EH (cell line): ENCODE measurements around the gene HEMGN.
"Not testable (repeated sequence)": the region's sequence is repeated elsewhere in the genome, so short reads cannot be mapped to it uniquely, and the experiment has no call there.

Source experiments
- DNase-seq: peaks from one replicate; pipeline ENCODE4 v3.0.0-alpha.2; 2015; ENCODE audit warnings: low read depth

HEMGN gene

DNA sequence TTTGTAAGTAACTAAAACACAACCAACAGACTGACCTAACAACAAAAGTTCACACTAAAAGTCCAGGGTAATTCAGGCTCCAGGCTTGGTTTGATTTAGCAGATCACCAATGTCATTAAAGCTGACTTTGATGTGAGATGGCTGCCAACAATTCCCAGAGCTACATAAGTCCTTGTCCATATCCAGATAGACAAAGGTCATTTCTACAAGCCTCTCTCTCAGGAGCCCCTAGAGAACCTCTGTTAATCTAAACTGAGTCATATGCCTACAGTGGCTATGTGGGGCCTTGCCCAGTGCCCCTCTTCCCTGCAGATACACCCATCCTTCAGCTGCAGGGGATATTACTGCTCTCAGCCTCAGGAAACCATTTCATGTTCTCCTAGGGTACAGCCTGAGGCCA lies 26.9 kb upstream of the HEMGN start:
- no peak for DNase-seq

DNA sequence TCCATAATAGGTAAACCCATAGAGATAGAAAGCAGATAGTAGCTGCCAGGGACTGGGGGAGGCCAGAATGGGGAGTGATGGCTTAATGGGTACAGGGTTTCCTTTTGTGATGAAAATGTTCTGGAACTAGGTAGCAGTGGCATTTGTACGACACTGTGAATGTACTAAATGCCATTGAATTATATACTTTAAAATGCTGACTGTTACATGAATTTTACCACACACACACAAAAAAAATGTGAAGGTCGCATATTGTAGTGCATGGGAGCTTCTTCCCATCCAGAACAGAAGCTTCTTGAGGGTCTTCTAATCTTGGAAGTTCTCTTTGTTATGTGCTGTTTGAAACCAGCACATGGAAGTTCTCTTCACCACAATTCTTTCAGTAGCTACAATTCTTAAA lies 25.3 kb upstream of the HEMGN start:
- DNase-seq: no peak

DNA sequence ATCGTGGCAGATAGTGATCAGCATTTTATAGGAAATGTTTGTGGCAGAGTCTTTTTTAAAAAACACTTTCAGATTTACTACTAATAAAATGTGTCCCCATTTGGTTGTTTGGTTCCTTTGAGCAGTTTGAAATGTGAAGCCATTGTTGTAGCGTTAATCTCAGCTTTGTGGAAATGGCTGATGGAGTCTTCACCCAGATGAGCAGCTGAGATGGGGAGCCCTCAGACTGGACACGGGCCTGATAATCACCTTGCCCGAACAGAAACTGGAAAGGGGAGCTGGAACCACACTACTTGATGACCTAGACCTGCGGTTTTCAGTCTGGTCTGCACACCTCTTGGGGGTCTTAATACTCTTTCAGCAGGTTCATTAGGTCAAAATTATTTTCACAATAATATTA lies 24.6 kb upstream of the HEMGN start:
- DNase-seq: no peak

DNA sequence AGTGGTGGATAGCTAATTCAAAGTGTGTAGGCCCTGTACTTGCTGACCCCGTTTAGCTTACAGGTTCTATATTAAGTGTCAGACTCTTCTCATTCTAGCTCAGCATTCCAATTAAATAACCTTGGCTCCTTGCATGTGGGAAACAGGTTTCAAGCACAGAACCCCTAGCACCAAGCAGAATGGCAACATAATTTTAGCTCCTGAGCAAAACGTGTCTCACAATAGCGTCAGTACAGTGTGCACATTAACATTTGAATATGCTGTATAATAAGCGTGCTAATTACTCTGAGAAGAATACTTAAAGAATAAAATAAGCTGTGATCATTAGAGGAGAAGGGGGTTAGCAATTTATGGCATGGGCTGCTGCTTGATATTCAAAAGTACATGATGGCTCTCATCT lies 24.2 kb upstream of the HEMGN start:
- DNase-seq: no peak

DNA sequence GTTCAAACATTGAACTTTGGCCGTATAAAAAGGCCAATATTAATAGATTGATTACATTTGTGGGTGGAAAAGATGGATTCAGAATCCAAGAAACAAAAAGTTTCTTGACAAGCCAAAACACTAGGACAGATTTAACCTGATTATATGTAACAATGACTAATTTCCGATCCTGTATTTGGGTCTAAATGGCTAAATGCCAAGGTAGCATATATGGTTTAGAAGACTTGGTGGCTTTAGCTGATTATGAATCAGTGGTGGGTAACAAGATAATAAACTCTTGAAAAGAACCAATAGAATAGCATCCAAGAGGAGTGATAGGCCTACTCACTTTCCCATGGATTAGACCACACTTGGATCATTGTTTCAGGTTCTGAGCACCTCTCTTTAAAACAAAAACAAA lies 23.4 kb upstream of the HEMGN start:
- DNase-seq: no peak

DNA sequence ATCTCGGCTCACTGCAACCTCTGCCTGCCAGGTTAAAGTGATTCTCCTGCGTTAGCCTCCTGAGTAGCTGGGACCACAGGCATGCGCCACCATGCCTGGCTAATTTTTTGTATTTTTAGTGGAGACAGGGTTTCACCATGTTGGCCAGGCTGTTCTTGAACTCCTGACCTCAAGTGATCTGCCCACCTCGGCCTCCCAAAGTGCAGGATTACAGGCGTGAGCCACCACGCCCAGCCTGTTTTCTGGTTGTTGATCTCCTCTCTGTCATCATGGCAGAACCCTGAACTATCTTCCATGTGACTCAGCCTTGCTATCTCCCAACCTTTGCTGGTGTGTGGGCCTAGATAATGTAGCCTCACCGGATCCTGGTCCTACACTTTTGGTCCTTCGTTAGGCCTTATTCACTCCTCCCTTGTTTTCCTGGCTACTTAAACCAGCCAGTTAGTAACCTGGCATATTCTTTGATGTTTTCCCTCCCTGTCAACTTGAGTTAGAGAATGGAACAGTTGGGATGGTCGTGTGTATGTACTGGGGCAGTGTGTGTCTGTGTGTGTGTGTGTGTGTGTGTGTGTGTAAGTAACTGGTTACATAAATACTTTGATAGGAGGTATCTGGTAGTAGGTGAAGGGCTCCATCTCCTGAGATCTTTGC lies 22.8 kb upstream of the HEMGN start:
- not testable (repeated sequence) for DNase-seq

DNA sequence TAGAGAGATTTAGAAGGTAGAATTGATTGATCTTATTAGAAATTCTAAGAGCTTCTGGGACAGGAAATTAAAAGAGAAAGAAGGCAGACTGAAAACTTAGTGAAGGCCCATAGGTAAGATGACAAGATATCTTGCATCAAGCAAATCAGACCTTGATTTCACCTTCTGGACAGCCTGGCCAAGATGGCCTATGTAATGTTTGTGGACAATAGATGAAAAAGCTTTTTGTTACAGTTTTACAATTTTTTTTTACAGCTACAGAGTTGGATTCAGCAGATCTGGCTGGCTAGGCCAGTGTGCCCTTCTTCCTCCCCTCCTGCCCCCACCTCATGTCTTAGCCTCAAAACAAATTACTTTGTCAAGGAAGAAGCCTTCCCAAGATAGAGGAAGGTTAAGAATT lies 21.6 kb upstream of the HEMGN start:
- DNase-seq: no peak

DNA sequence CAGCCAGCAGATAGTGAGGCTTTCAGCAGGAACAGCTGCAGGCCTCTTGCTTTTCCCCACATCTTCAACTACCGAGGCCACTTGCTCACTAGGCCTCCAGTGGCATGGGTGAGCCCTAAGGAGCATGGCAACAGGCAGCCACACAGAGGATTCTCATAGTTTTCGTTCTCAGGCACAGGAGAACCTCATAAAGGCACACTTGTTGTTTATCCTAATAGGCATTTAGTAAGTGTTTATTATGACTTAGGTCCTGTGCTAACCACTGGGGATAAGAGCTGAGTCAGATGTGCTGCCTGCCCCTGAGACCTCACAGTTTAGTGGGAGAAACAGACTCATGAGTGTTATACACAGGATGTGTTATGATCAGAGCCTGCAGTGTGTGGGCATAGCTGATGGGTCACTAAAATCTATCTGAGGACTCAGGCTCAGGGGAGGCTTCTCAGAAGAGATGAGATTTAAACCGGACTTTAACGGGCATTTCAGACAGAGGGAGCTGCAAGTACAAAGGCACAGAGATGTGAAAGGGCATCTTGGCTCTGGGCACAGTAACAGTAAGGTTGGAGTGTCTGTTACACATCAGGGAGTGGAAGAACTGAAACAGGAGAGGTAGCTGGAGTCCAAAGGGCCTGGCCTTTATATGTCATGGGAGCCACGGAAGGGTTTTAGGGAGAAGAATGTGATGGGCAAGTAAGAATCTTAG lies 21.0 kb upstream of the HEMGN start:
- DNase-seq: peak; percentile 59

DNA sequence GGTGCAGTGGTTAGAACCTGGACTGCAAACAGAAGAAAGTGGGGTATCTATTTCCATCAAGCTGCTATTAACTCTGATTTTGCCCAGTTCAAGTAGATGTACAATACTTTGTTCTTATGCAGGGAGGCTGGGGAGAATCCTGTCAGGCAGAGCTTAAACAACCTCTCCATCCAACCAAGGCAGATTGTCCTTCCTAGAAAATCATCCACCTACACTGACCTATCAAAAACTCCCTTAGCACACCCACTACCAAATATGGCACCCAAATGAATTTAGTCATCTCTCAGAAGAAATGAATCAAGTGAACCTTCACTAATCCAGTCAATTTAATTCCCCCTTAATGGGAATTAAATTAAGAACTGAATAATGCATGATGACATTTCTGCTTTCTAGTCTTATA lies 18.4 kb upstream of the HEMGN start:
- no peak for DNase-seq

DNA sequence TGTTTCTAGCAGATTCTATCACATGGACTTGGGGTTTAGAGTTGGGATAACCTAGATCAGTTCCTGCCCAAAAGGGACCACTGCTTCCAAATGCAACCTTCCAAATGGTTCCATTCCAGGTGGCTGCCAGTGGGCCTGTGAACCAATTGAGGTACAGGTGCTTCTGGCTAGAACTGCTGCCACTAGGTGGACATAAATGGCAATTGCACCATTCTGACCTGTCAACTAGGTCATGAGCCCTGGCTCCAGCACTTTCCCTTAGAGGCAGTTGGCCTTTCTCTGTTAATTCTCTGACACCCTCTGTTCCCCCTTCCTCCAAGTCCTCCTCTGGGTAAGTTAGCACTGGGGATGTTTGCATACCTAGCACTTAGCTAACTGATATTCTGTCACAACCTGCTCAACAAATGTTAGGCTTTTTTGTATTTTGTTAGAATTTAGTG lies 16.6 kb upstream of the HEMGN start:
- DNase-seq: peak; percentile 21

DNA sequence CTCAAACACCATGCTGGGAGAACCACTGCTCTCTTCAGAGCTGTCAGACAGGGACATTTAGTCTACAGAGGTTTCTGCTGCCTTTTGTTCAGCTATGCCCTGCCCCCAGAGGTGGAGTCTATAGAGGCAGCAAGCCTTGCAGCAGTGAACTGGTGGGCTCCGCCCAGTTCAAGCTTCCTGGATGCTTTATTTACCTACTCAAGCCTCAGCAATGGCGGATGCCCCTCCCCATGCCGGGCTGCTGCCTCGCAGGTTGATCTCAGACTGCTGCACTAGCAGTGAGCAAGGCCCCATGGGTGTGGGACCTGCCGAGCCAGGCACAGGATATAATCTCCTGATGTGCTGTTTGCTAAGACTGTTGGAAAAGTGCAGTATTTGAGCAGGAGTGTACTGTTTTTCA lies 12.9 kb upstream of the HEMGN start:
- DNase-seq: not testable (repeated sequence)

DNA sequence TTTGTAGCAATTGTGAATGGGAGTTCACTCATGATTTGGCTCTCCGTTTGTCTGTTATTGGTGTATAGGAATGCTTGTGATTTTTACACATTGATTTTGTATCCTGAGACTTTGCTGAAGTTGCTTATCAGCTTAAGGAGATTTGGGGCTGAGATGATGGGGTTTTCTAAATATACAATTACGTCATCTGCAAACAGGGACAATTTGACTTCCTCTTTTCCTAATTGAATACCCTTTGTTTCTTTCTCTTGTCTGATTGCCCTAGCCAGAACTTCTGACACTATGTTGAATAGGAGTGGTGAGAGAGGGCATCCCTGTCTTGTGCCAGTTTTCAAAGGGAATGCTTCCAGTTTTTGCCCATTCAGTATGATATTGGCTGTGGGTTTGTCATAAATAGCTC lies 9.1 kb upstream of the HEMGN start:
- DNase-seq: not testable (repeated sequence)

DNA sequence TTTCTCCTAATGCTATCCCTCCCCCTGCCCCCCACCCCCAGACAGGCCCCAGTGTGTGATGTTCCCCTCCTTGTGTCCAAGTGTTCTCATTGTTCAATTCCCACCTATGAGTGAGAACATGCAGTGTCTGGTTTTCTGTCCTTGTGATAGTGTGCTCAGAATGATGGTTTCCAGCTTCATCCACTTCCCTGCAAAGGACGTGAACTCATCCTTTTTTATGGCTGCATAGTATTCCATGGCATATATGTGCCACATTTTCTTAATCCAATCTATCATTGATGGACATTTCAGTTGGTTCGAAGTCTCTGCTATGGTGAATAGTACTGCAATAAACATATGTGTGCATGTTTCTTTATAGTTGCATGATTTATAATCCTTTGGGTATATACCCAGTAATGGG lies 7.5 kb upstream of the HEMGN start:
- not testable (repeated sequence) for DNase-seq

DNA sequence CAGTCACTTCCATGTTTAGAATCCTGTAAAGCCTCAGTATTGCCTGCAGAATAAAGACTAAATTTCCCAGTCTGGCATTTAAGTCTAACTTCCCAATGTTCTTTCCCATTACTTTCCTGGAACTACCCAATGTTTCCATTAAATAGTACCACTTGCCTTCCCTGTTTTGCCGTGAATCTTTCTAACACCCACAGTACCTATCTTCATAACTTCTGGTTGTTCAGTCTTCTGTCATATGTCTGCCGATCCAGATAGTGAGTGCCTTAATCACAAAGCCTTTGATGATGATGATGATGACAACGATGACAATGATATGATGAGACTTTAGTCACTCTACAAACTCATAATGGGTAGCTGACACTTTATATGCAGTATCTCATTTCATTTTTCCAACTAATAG lies 6.6 kb upstream of the HEMGN start:
- DNase-seq: no peak

DNA sequence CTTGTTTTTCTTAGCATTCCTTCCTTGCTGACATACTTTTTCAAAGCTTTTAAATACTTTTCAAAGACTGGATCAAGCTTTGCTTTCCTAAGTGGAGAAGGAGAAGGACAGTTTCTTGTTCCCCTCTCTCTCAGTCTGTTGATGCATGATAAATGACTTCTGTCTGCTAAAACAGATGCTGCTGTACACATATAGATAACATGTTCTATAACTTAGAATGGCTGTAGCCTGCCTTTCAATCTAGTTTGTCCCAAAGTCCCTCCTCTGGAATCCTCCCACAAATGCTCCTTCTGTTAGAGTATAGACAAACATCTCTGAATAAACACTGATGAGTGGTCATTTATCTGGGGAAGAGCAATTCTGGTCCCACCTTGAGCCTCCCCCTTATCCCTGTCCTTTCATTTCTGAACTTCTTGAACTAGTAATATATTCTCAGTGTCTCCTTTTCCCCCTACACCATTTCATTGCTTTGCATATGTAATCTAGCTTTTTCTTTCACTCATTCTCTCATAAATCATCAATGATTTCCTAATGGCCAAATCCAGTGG lies 5.4 kb upstream of the HEMGN start:
- DNase-seq: no peak

DNA sequence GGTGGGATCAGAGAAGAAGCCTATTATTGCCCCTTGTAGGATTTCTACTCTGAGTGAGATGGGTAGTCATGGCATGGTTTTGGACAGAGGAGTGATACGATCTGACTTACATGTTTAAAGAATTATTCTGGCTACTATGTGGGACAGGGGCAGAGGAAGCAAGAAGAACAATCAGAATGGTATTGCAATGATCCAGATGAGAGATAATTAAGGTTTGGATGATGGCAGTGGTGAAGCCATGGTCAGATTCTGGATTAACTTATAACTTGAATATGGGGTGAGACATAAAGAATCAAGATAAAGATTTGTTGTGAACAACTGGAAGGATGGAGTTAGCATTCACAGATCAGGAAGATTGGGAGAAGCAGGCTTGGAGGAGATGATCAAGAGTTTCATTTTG lies 3.4 kb upstream of the HEMGN start:
- DNase-seq: no peak

DNA sequence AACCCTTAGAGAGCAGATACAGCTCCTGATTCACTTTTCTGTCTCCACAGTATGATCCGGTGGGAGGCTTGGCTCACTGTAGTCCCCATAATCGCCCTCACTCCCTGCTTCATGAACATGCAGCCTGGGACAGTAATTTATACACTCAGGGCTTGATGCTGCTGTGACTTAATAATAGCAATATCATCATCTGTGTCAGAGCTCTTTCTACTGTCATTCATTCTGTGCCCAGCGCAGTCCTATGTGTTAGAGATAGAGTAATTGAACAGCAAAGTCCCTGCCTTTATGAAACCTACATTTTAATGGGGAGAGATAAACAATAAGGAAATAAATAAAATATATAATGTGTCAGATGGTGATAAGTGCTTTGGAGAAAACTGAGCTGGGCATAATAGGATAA lies 2.8 kb upstream of the HEMGN start:
- no peak for DNase-seq

DNA sequence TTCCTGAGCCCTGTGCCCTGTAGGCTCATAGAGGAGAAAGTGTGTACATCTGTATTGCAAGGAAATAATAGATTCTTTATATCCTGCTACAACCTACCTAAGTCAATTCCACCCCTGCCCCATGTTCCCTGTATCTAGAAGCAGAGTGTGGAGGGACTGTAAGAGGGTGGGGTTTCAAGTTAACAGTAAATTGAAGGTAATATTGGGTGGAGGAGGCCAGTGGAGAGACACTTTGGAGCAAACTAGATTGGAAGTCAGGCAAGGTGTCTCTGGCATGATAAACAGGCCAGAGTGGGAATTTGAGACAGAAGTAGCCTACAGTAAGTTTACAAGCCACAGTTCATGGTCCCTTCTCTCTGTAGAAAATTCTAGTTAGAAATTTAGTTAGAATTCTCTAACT lies 2.3 kb upstream of the HEMGN start:
- no peak for DNase-seq

DNA sequence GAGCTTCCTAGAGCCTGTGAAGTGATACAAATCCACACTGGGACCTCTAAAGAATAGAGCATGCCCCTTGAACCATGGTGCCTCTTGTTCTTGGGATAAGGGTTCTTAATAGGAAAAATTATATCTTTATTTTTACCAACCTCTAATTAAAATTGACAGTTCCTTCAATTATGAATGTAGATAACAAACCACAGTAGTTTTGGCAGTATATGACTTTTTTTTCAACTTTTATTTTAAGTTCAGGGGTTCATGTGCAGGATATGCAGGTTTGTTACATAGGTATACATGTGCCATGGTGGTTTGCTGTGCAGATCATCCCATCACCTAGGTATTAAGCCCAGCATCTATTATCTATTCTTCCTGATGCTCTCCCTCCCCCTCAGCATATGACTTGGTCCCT lies 974 bp downstream of the HEMGN start:
- DNase-seq: no peak

DNA sequence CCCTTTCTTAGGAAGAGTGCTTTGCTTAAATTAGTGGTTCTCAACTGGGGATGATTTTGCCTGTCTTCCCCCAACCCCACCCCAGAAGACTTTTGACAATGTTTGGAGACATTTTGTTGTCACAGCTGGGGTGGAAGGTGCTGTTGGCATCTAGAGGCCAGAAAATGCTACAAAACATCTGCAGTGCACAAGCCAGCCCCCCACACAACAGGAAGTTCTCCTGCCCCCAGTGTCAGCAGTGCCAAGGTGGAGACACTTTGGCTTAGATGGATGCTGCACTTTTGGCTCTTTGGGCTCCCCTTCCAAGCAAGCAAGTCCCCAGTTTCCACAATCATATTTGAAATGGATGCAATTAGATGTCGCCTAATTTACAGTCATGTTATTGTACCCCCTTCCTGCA lies 2.7 kb downstream of the HEMGN start:
- DNase-seq: no peak

DNA sequence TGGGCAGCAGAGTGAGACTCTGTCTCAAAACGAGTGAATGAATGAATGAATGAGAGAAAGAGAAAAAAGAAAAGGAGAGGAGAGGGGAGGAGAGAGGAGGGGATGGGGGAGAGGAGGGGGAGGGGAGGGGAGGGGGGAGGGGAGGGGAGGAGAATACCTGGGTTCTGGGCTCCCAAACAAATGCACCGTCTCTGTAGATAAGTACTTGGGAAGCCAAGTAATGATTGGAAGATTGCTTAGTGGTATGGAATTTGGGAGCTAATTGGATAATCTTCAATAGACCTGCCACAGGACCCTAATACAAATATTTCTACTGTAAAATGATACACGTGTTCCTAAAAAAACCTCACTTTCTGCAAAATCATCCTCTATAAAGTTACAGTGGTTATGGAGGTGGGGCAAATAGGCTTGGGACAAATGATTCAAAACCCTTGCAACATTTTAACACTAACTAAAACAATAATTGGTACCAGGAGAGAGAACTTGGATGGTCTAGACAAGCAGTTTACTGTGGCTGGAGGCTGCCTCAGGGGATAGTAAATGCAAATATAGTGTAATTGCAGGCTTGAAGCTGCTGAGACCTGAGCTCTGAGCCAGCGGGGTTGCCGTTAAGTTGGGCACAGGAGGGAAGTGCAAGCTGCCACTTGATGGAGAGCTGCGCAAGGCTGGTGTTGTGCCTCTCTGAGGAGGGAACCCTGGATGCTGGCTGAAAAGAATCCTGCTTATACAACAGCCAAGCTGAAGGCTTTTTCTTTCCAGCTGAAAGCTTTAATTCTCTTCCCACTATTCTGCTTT lies 3.5 kb downstream of the HEMGN start:
- DNase-seq: no peak

DNA sequence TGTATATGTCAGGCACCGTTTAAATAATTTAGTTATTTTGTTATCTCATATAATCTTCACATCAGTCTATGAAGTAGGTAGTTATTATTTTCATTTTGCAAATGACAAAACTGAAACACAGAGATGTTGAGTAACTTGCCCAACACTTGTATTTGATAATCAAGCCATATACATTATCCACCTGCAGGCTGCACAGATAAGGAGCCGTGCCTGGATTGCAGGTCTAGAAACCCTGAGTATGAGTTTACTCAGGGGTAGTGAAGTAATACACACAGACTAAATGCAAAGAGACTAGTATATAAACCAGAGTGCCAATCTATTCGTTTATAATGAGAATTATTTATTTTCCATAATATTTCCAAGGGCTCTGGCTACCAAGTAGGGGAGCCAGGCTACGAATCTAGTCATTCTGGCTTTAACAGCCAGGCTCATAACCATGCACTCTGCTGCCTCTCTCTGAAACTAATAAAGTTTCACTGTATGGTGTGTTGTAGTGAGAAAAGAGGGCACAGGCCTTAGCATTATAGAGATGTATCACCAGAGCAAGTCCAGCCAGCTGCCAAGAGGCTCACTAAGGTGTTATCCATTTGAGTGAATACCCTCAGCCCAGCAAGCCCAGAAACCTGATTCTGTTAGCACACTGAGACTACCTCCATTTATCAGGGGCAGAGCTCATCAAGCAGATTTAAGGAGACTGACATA lies 4.5 kb downstream of the HEMGN start:
- DNase-seq: no peak
